ENCODE measurements around the gene EXD2.

EXD2 gene

GRCh38 chr14:69191340-69192111 lies at the start of gene EXD2:
EXD2 (plus strand) TSS chr14:69191498; CDS start chr14:69209471, 17,973 bp downstream.
- TF ChIP-seq CTCF (conservative IDR thresholded peaks at IDR 0.05) (no peak), ZFX (IDR thresholded peaks at IDR 0.05) (peak; percentile 97)
- H3K27ac ChIP-seq = peak within 1 kb of the TSS; percentile 85

GRCh38 chr14:69141550-69141949 lies 49.7 kb upstream of the EXD2 start:
- H3K27ac ChIP-seq = no peak overlapping the region
- TF ChIP-seq ZFX (IDR thresholded peaks at IDR 0.05) (no peak), CTCF (conservative IDR thresholded peaks at IDR 0.05) (no peak)

- H3K27ac ChIP-seq = no peak overlapping the region
- TF ChIP-seq ZFX (IDR thresholded peaks at IDR 0.05) = no peak
- TF ChIP-seq CTCF (conservative IDR thresholded peaks at IDR 0.05) = no peak
Observed at GRCh38 chr14:69142101-69142500, 49.2 kb upstream of the EXD2 start.

GRCh38 chr14:69149461-69150244 lies 41.6 kb upstream of the EXD2 start:
- no peak overlapping the region for H3K27ac ChIP-seq
- no peak for TF ChIP-seq CTCF (conservative IDR thresholded peaks at IDR 0.05)
- no peak for TF ChIP-seq ZFX (IDR thresholded peaks at IDR 0.05)

GRCh38 chr14:69151458-69152180 lies 39.7 kb upstream of the EXD2 start:
- peak overlapping the region; percentile 82 for H3K27ac ChIP-seq
- peak; percentile 79 for TF ChIP-seq CTCF (conservative IDR thresholded peaks at IDR 0.05)
- peak; percentile 100 for TF ChIP-seq ZFX (IDR thresholded peaks at IDR 0.05)

GRCh38 chr14:69152181-69152901 lies 39.0 kb upstream of the EXD2 start:
- peak overlapping the region; percentile 82 for H3K27ac ChIP-seq
- no peak for TF ChIP-seq CTCF (conservative IDR thresholded peaks at IDR 0.05)
- TF ChIP-seq ZFX (IDR thresholded peaks at IDR 0.05) = no peak
